K562 (cell line): ENCODE data around the gene ACTBL2. TPM values are rescaled to one million over a fixed set of nuclear protein-coding genes. Genes with fewer than 3 reads are reported as not detected.

Source experiments
- ARID3A ChIP-seq: IDR thresholded peaks from 2 replicates; pipeline ENCODE4 v1.6.1; 2012; ENCODE audit warnings: low read depth, low read length, improper control_type of control experiment, borderline replicate concordance
- CEBPZ ChIP-seq: fragments of 150-350 bp; IDR thresholded peaks from 2 replicates; pipeline ENCODE4 v1.6.1; 2014; ENCODE audit warnings: low read depth, mild to moderate bottlenecking, low read length, borderline replicate concordance
- CREB5 ChIP-seq: fragments of 250-450 bp; sonication (Bioruptor Pico); IDR thresholded peaks from 2 replicates; pipeline ENCODE4 v1.5.0; 2020; ENCODE audit warnings: mild to moderate bottlenecking
- DEAF1 ChIP-seq: fragments of 450-650 bp; formaldehyde crosslinking; IDR thresholded peaks from 2 replicates; pipeline ENCODE4 v1.4.0; 2020; ENCODE audit warnings: mild to moderate bottlenecking, moderate library complexity
- ETS2 ChIP-seq: IDR thresholded peaks from 2 replicates; pipeline ENCODE4 v1.6.1; 2016; ENCODE audit warnings: borderline replicate concordance, missing genetic modification characterization, mild to moderate bottlenecking, moderate library complexity, missing compliant biosample characterization; ENCODE audit not compliant: poor library complexity, severe bottlenecking
- FOSL1 ChIP-seq: fragments of 200-800 bp; sonication (Bioruptor generic); conservative IDR thresholded peaks from 2 replicates; pipeline ENCODE4 v1.6.1; 2016; ENCODE audit warnings: missing genetic modification characterization, missing compliant biosample characterization
- HMG20A ChIP-seq: fragments of 450-650 bp; formaldehyde crosslinking; conservative IDR thresholded peaks from 2 replicates; pipeline ENCODE4 v1.4.0; 2020; ENCODE audit warnings: mild to moderate bottlenecking, mixed read lengths
- LEF1 ChIP-seq: fragments of 450-650 bp; IDR thresholded peaks from 2 replicates; pipeline ENCODE4 v1.6.1; 2016; ENCODE audit warnings: mild to moderate bottlenecking
- MCM3 ChIP-seq: fragments of 450-650 bp; IDR thresholded peaks from 2 replicates; pipeline ENCODE4 v1.6.1; 2016
- MEIS2 ChIP-seq: fragments of 450-650 bp; IDR thresholded peaks from 2 replicates; pipeline ENCODE4 v1.6.1; 2014; ENCODE audit warnings: mild to moderate bottlenecking; ENCODE audit not compliant: partially characterized antibody
- MYC ChIP-seq, 2 experiments: fragments of 250-450 bp in 1 of 2; sonication (Bioruptor Pico) in 1 of 2; IDR thresholded peaks; 2 replicates each; pipeline versions ENCODE4 v1.5.1 to v1.6.1; 2012 to 2021; ENCODE audit warnings: low read depth in 2 of 2, borderline replicate concordance in 1 of 2, improper control_type of control experiment in 1 of 2, low read length in 1 of 2, mild to moderate bottlenecking in 1 of 2, moderate library complexity in 1 of 2
- NONO ChIP-seq, 2 experiments: fragments of 200-400 bp in 1 of 2; fragments of 450-650 bp in 1 of 2; formaldehyde crosslinking in 1 of 2; IDR thresholded peaks; 2 replicates each; pipeline ENCODE4 v1.6.1; 2017; ENCODE audit warnings: low read depth in 2 of 2, mild to moderate bottlenecking in 2 of 2, moderate library complexity in 2 of 2, low read length in 1 of 2
- SAP30 ChIP-seq: fragments of 200-600 bp; sonication (generic); IDR thresholded peaks from 2 replicates; pipeline ENCODE4 v1.6.1; 2012; ENCODE audit warnings: borderline replicate concordance, low read depth, mild to moderate bottlenecking, moderate library complexity, low read length, control low read depth, inconsistent platforms; ENCODE audit not compliant: insufficient read depth, poor library complexity, severe bottlenecking
- SMARCA5 ChIP-seq: fragments of 450-650 bp; IDR thresholded peaks from 2 replicates; pipeline ENCODE4 v1.6.1; 2016
- SMARCC2 ChIP-seq: fragments of 450-650 bp; IDR thresholded peaks from 2 replicates; pipeline ENCODE4 v1.6.1; 2017; ENCODE audit warnings: antibody characterized with exemption, moderate library complexity, mild to moderate bottlenecking, low read depth
- ZC3H11A ChIP-seq: IDR thresholded peaks from 2 replicates; pipeline ENCODE4 v1.6.1; 2012; ENCODE audit warnings: low read depth, low read length, improper control_type of control experiment
- ZNF184 ChIP-seq: sonication (generic); formaldehyde crosslinking; IDR thresholded peaks from 2 replicates; pipeline ENCODE4 v1.5.0; 2020; ENCODE audit warnings: missing genetic modification reagents
- ZNF232 ChIP-seq: sonication (generic); formaldehyde crosslinking; IDR thresholded peaks from 2 replicates; pipeline ENCODE4 v1.8.0; 2022; ENCODE audit warnings: mild to moderate bottlenecking, missing genetic modification reagents
- ZNF76 ChIP-seq: fragments of 250-450 bp; sonication (Bioruptor Pico); IDR thresholded peaks from 2 replicates; pipeline ENCODE4 v1.4.0; 2020; ENCODE audit warnings: mild to moderate bottlenecking, moderate library complexity, borderline replicate concordance
- polyA plus RNA-seq, 8 experiments: library from polyadenylated mRNA; depleted of rRNA in 4 of 8; stranded (reverse) in 5 of 8; unstranded in 3 of 8; fragments of >200 nt; fragmentation: Nextera tagmentation in 2 of 8; fragmentation: Illumina TruSeq in 1 of 8; extraction: Ambion mirVana in 2 of 8; extraction: Trizol in 1 of 8; gene quantifications; 2 replicates each; pipeline versions ENCODE4 v1.2.1 to v1.2.3, GENCODE V29; 2011 to 2014; ENCODE audit warnings: inconsistent platforms in 1 of 8, missing spikeins in 1 of 8
- total RNA-seq, 7 experiments: library from RNA; depleted of rRNA in 6 of 7; stranded (reverse); fragments of >200 nt in 6 of 7; fragmentation: Illumina TruSeq in 2 of 7; extraction: Trizol in 2 of 7; gene quantifications; 2 replicates each; pipeline versions ENCODE4 v1.2.1 to v1.2.3, GENCODE V29; 2011 to 2021; ENCODE audit warnings: low replicate concordance in 1 of 7

Gene ACTBL2
- total and polyA plus RNA-seq, 9 of the 15 experiments (the other 6 are each of a cell fraction or from before 2014, with no cell fraction given), result not detected

- TF ChIP-seq MCM3, result no peak
- TF ChIP-seq ARID3A, result no peak
- TF ChIP-seq LEF1, result no peak
- TF ChIP-seq MYC (IDR thresholded peaks at IDR 0.05; ENCODE audit: low read depth, low read length), result peak; percentile 28; the same call in 1 of the 2 replicates
- TF ChIP-seq MYC (CRISPR knock-in tag; IDR thresholded peaks at IDR 0.05; ENCODE audit: borderline replicate concordance, low read depth), result no peak
- no peak for TF ChIP-seq ZNF232 (CRISPR knock-in tag)
- no peak for TF ChIP-seq FOSL1 (tag)
- TF ChIP-seq SMARCA5, result no peak
- TF ChIP-seq NONO (IDR thresholded peaks at IDR 0.05; ENCODE audit: low read depth in 2 of 2, low read length in 1 of 2), result no peak
- TF ChIP-seq MEIS2, result no peak
- TF ChIP-seq SAP30, result no peak
- no peak for TF ChIP-seq CEBPZ
- TF ChIP-seq SMARCC2, result no peak
- peak; percentile 52; the same call in 1 of the 2 replicates for TF ChIP-seq DEAF1 (CRISPR knock-in tag)
- no peak for TF ChIP-seq ETS2 (tag)
- no peak for TF ChIP-seq ZNF76 (CRISPR knock-in tag)
- TF ChIP-seq CREB5 (CRISPR knock-in tag), result no peak
- no peak for TF ChIP-seq ZNF184 (CRISPR knock-in tag)
- no peak for TF ChIP-seq ZC3H11A
- no peak for TF ChIP-seq HMG20A (CRISPR knock-in tag)
Observed at GRCh38 chr5:57499262-57500050, 16.8 kb upstream of the ACTBL2 start (continued).
